Fibroblast of lung (primary cell): Measurements from ENCODE around the gene HERC6. TPM values are rescaled to one million over a fixed set of nuclear protein-coding genes. Genes with fewer than 3 reads are reported as not detected.

Experiments used
- DNase-seq, 2 donors: peaks; one replicate each; pipeline versions ENCODE4 v3.0.0 to v3.0.0-alpha.2; 2010; ENCODE audit warnings: low read depth in 2 of 2
- H2AFZ ChIP-seq: 2 replicates; pipeline ENCODE4 v1.5.1; 2012; ENCODE audit warnings: low read length, control low read depth, inconsistent platforms
- H3K27ac ChIP-seq: 2 replicates; pipeline ENCODE4 v1.5.1; 2011; ENCODE audit warnings: low read length, control low read depth; ENCODE audit not compliant: insufficient read depth
- H3K27me3 ChIP-seq: 2 replicates; pipeline ENCODE4 v1.5.1; 2011; ENCODE audit warnings: mild to moderate bottlenecking, low read length; ENCODE audit not compliant: control insufficient read depth, insufficient read depth
- H3K36me3 ChIP-seq: 2 replicates; pipeline ENCODE4 v1.5.1; 2011; ENCODE audit warnings: low read length; ENCODE audit not compliant: control insufficient read depth, insufficient read depth
- H3K4me1 ChIP-seq: 2 replicates; pipeline ENCODE4 v1.5.1; 2011; ENCODE audit warnings: low read length; ENCODE audit not compliant: control insufficient read depth, insufficient read depth; ENCODE audit errors: extremely low read depth
- H3K4me2 ChIP-seq: 2 replicates; pipeline ENCODE4 v1.5.1; 2011; ENCODE audit warnings: low read length, control low read depth; ENCODE audit not compliant: insufficient read depth; ENCODE audit errors: extremely low read depth
- H3K4me3 ChIP-seq, 4 experiments: fragments of 200-600 bp in 1 of 4; sonication (generic) in 1 of 4; replicated peaks in 1 of 4; 2 replicates each; pipeline ENCODE4 v1.5.1; 2011 to 2016; ENCODE audit warnings: low read length in 4 of 4, low read depth in 3 of 4, mild to moderate bottlenecking in 3 of 4, control low read depth in 2 of 4, inconsistent platforms in 1 of 4, mixed read lengths in 1 of 4; ENCODE audit not compliant: insufficient read depth in 1 of 4; ENCODE audit errors: control extremely low read depth in 1 of 4
- H3K79me2 ChIP-seq: 2 replicates; pipeline ENCODE4 v1.5.1; 2012; ENCODE audit warnings: mild to moderate bottlenecking, low read length, inconsistent platforms; ENCODE audit not compliant: control insufficient read depth, insufficient read depth
- H3K9ac ChIP-seq: 2 replicates; pipeline ENCODE4 v1.5.1; 2011; ENCODE audit warnings: mild to moderate bottlenecking, low read length, control low read depth; ENCODE audit not compliant: insufficient read depth
- H3K9me3 ChIP-seq: 2 replicates; pipeline ENCODE4 v1.5.1; 2012; ENCODE audit warnings: low read depth, low read length; ENCODE audit not compliant: control insufficient read depth, insufficient read depth
- H4K20me1 ChIP-seq: 2 replicates; pipeline ENCODE4 v1.5.1; 2011; ENCODE audit warnings: low read length; ENCODE audit not compliant: control insufficient read depth, insufficient read depth; ENCODE audit errors: extremely low read depth
- CTCF ChIP-seq, 2 donors: IDR thresholded peaks in 1 of 2; conservative IDR thresholded peaks in 1 of 2; 1 replicate in 1 of 2; 2 replicates in 1 of 2; pipeline ENCODE4 v1.5.1; 2011 to 2012; ENCODE audit warnings: low read length in 2 of 2, control low read depth in 1 of 2, inconsistent platforms in 1 of 2, low read depth in 1 of 2, mild to moderate bottlenecking in 1 of 2
- EZH2 ChIP-seq: IDR thresholded peaks from 2 replicates; pipeline ENCODE4 v1.5.1; 2012; ENCODE audit warnings: low read length, control low read depth, mild to moderate bottlenecking; ENCODE audit errors: missing control alignments
- polyA plus RNA-seq, 2 donors: library from polyadenylated mRNA; depleted of rRNA in 1 of 2; stranded (reverse) in 1 of 2; unstranded in 1 of 2; fragments of >200 nt; gene quantifications; 2 replicates each; pipeline ENCODE4 v1.2.1, GENCODE V29; 2011 to 2012; ENCODE audit warnings: missing spikeins in 1 of 2
- total RNA-seq: library from RNA; depleted of rRNA; stranded (reverse); fragments of >200 nt; gene quantifications from 2 replicates; pipeline ENCODE4 v1.2.1, GENCODE V29; 2014

Gene HERC6
- total and polyA plus RNA-seq, 2 donors (not counting 1 experiment from before 2014, with no cell fraction given) = 6.3 to 12.9 TPM

DNA sequence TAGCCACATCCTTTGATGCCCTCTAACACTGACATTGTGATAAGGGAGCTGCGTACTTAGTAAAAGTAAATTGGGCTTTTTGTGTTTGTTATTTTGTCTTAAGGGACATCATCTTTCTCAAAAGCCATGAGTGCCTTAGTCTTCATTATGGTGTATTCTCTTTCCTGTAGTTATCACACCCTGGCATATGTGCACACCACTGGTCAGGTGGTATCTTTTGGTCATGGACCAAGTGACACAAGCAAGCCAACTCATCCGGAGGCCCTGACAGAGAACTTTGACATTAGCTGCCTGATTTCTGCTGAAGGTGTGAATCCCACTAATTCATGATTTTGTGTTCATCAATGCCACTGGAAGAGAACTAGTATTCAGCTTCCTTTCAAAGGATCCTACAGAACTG, 18.0 kb downstream of the HERC6 start:
- H3K36me3 ChIP-seq = no peaks in the 10 kb centered on the region
- no peaks in the 10 kb centered on the region for H3K9me3 ChIP-seq
- no peak overlapping the region for H3K9ac ChIP-seq
- TF ChIP-seq EZH2 = no peak
- no peak for TF ChIP-seq CTCF (conservative IDR thresholded peaks at IDR 0.05 in 1 of 2, IDR thresholded peaks at IDR 0.05 in 1 of 2; ENCODE audit: low read depth in 1 of 2, low read length in 2 of 2)
- no peak overlapping the region for H2AFZ ChIP-seq
- H3K79me2 ChIP-seq = no peaks in the 10 kb centered on the region
- H3K4me2 ChIP-seq = no peak overlapping the region
- H3K4me1 ChIP-seq = no peaks in the 10 kb centered on the region
- H4K20me1 ChIP-seq = no peaks in the 10 kb centered on the region
- H3K27ac ChIP-seq = no peak overlapping the region
- DNase-seq = no peak
- H3K27me3 ChIP-seq = no peaks in the 10 kb centered on the region
- no peak overlapping the region for H3K4me3 ChIP-seq

- H3K79me2 ChIP-seq = no peaks in the 10 kb centered on the region
- TF ChIP-seq EZH2 (no peak), CTCF (conservative IDR thresholded peaks at IDR 0.05 in 1 of 2, IDR thresholded peaks at IDR 0.05 in 1 of 2; ENCODE audit: low read depth in 1 of 2, low read length in 2 of 2) (no peak)
- H2AFZ ChIP-seq = no peak overlapping the region
Measured at GRCh38 chr4:88398381-88398780, 19.7 kb downstream of the HERC6 start.

DNA sequence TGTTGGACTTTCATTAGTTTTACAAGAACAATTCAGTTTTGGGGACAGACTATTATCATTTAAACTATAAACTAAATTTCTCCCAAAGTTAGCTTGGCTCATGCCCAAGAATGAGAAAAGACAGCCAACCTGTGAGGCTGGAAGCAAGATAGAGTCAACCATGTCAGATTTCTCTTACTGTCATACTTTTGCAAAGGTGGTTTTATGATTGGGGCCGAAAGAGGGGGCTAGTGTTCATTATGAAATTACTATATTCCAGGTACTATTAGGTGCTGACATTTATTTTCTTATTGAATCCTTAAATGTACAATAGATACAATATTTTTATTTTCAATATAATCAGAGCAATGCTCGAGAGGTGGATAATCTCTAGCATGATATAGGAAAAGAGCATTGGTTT, 30.6 kb downstream of the HERC6 start:
- no peak for TF ChIP-seq EZH2
- TF ChIP-seq CTCF (conservative IDR thresholded peaks at IDR 0.05 in 1 of 2, IDR thresholded peaks at IDR 0.05 in 1 of 2; ENCODE audit: low read depth in 1 of 2, low read length in 2 of 2) = no peak
- no peak overlapping the region for H3K27ac ChIP-seq
- no peaks in the 10 kb centered on the region for H3K4me1 ChIP-seq
- no peak overlapping the region for H3K4me3 ChIP-seq
- no peak overlapping the region for H3K9ac ChIP-seq
- no peaks in the 10 kb centered on the region for H4K20me1 ChIP-seq
- no peaks in the 10 kb centered on the region for H3K36me3 ChIP-seq
- H3K27me3 ChIP-seq = no peaks in the 10 kb centered on the region
- no peaks in the 10 kb centered on the region for H3K9me3 ChIP-seq
- H3K4me2 ChIP-seq = no peak overlapping the region
- no peaks in the 10 kb centered on the region for H3K79me2 ChIP-seq
- no peak overlapping the region for H2AFZ ChIP-seq
- no peak for DNase-seq

More at GRCh38 chr4:88398381-88398780, 19.7 kb downstream of the HERC6 start:
- Histone ChIP-seq H3K4me2 (no peak overlapping the region), H4K20me1 (no peaks in the 10 kb centered on the region), H3K27me3 (no peaks in the 10 kb centered on the region), H3K9me3 (no peaks in the 10 kb centered on the region), H3K36me3 (no peaks in the 10 kb centered on the region), H3K27ac (no peak overlapping the region), H3K4me3 (no peak overlapping the region), H3K9ac (no peak overlapping the region), H3K4me1 (no peaks in the 10 kb centered on the region)
- no peak for DNase-seq
